GM18502 (cell line): ENCODE data around the gene MICU1.

Source experiments
- ATAC-seq: cut with Tn5 transposase; IDR thresholded peaks from one replicate; pipeline ENCODE4 v1.9.1; 2021; ENCODE audit warnings: mild to moderate bottlenecking; ENCODE audit not compliant: unreplicated experiment, poor library complexity

The MICU1 gene

GRCh38 chr10:72637398-72637857 is 11.5 kb upstream of the MICU1 start:
- ATAC-seq, result peak; percentile 71

GRCh38 chr10:72630144-72630543 is 4.3 kb upstream of the MICU1 start:
- no peak for ATAC-seq

- ATAC-seq, result no peak
These were observed 520 bp upstream of the MICU1 start for GRCh38 chr10:72626444-72626754.

GRCh38 chr10:72625276-72625607 is 637 bp downstream of the MICU1 start:
- ATAC-seq, result no peak

GRCh38 chr10:72622271-72622670 is 3.6 kb downstream of the MICU1 start:
- ATAC-seq, result no peak

GRCh38 chr10:72616716-72617115 is 9.2 kb downstream of the MICU1 start:
- no peak for ATAC-seq

- no peak for ATAC-seq
These were observed 9.9 kb downstream of the MICU1 start for GRCh38 chr10:72615970-72616369.

- no peak for ATAC-seq
These were observed 13.6 kb downstream of the MICU1 start for GRCh38 chr10:72612203-72612826.

- ATAC-seq, result no peak
These were observed 14.1 kb downstream of the MICU1 start for GRCh38 chr10:72611783-72612182.

GRCh38 chr10:72610466-72610865 is 15.4 kb downstream of the MICU1 start:
- no peak for ATAC-seq

- no peak for ATAC-seq
These were observed 20.8 kb downstream of the MICU1 start for GRCh38 chr10:72605122-72605521.

GRCh38 chr10:72601144-72601543 is 24.7 kb downstream of the MICU1 start:
- no peak for ATAC-seq

GRCh38 chr10:72598769-72599701 is 26.8 kb downstream of the MICU1 start:
- no peak for ATAC-seq

GRCh38 chr10:72597897-72598296 is 28.0 kb downstream of the MICU1 start:
- ATAC-seq, result no peak

- no peak for ATAC-seq
These were observed 30.4 kb downstream of the MICU1 start for GRCh38 chr10:72595436-72595835.

GRCh38 chr10:72593963-72594362 is 31.9 kb downstream of the MICU1 start:
- no peak for ATAC-seq

GRCh38 chr10:72588266-72588665 is 37.6 kb downstream of the MICU1 start:
- ATAC-seq, result no peak

GRCh38 chr10:72587568-72587967 is 38.3 kb downstream of the MICU1 start:
- ATAC-seq, result no peak

- ATAC-seq, result no peak
These were observed 51.2 kb downstream of the MICU1 start for GRCh38 chr10:72574636-72575035.

- no peak for ATAC-seq
These were observed 52.8 kb downstream of the MICU1 start for GRCh38 chr10:72573079-72573478.

- ATAC-seq, result no peak
These were observed 57.8 kb downstream of the MICU1 start for GRCh38 chr10:72567889-72568640.
